ENCODE data around the gene KCNMB1.
A peak's percentile ranks its signal among the peaks of the same experiment; 100 is the strongest.

Gene KCNMB1, protein sequence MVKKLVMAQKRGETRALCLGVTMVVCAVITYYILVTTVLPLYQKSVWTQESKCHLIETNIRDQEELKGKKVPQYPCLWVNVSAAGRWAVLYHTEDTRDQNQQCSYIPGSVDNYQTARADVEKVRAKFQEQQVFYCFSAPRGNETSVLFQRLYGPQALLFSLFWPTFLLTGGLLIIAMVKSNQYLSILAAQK

DNA sequence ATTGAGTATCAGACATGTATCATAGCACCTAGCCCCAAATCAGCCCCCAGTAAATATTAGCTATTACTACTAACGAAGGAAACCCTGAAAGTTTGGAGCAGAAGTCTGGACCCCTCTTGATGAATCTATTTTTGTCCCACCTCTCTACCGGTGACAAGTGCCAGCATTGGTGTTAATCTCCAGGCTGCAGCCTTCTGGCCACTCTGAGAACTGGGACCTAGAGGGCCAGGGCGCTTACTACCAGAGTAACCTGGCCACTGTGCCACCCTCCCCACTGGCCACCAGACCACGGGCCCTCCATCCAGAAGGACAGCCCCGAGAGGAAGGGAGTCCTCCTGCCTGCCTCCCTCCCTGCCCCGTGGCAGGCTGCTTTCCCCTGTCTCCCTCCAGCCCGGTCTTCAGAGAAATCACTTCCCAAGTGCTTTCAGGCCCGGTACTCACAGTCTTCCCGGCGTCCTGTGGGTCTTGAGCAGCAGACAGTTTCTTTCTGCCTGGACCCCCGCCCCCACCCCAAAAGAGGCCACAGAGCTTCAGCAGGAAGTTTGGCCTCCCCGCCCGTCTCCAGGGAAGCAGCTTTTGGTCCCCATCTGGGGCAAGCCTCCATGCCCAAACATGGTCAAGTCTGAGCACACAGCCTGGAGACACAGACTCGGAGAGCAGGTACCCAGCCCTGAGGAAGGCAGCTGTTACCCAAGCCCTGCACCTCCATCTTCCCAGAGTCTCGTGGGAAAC, at the start of gene KCNMB1:
Gene KCNMB1 (minus strand): TSS at position 550 of the 732 bp plus-strand sequence. CDS start 3,920 bp downstream, outside the sequence.
- peak; percentile 37 for DNase-seq (ENCODE audit: low read depth)
- no peak within 1 kb of the TSS for H3K4me3 ChIP-seq (ENCODE audit: low read depth, low read length)
- TF ChIP-seq, protein P1, sequence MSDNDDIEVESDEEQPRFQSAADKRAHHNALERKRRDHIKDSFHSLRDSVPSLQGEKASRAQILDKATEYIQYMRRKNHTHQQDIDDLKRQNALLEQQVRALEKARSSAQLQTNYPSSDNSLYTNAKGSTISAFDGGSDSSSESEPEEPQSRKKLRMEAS (IDR thresholded peaks at IDR 0.05; ENCODE audit: low read depth, low read length): no peak
- TF ChIP-seq POLR2A (IDR thresholded peaks at IDR 0.05; ENCODE audit: extremely low read depth, insufficient read length) (no peak), MYC (IDR thresholded peaks at IDR 0.05; ENCODE audit: low read depth, low read length) (no peak)
- TF ChIP-seq, protein P2, sequence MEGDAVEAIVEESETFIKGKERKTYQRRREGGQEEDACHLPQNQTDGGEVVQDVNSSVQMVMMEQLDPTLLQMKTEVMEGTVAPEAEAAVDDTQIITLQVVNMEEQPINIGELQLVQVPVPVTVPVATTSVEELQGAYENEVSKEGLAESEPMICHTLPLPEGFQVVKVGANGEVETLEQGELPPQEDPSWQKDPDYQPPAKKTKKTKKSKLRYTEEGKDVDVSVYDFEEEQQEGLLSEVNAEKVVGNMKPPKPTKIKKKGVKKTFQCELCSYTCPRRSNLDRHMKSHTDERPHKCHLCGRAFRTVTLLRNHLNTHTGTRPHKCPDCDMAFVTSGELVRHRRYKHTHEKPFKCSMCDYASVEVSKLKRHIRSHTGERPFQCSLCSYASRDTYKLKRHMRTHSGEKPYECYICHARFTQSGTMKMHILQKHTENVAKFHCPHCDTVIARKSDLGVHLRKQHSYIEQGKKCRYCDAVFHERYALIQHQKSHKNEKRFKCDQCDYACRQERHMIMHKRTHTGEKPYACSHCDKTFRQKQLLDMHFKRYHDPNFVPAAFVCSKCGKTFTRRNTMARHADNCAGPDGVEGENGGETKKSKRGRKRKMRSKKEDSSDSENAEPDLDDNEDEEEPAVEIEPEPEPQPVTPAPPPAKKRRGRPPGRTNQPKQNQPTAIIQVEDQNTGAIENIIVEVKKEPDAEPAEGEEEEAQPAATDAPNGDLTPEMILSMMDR (IDR thresholded peaks at IDR 0.05; ENCODE audit: low read depth, low read length): no peak

DNA sequence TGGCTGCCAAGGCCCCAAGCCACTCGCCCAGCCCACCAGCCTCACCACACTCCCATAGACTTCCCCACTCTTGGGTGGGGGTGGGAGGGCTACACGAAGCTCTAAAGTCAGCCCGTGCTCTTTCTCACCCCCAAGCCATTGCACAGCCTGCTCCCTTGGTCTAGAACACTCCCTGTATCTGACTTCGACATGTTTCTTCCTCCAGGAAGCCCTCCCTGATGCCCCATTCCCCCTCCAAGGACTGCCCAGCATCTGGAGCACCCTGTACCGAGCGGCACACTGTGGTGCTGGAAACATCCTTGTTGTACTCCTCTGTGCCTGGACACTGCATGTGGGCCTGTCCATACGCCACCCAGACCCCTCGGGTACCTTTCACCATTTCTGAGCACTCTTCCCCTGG, 49.4 kb upstream of the KCNMB1 start:
- no peak overlapping the region for H3K4me3 ChIP-seq (ENCODE audit: low read depth, low read length)
- TF ChIP-seq, protein P2 (IDR thresholded peaks at IDR 0.05; ENCODE audit: low read depth, low read length): no peak
- TF ChIP-seq POLR2A (IDR thresholded peaks at IDR 0.05; ENCODE audit: extremely low read depth, insufficient read length) (no peak), MYC (IDR thresholded peaks at IDR 0.05; ENCODE audit: low read depth, low read length) (no peak)
- TF ChIP-seq, protein P1 (IDR thresholded peaks at IDR 0.05; ENCODE audit: low read depth, low read length): no peak
- no peak for DNase-seq (ENCODE audit: low read depth)

DNA sequence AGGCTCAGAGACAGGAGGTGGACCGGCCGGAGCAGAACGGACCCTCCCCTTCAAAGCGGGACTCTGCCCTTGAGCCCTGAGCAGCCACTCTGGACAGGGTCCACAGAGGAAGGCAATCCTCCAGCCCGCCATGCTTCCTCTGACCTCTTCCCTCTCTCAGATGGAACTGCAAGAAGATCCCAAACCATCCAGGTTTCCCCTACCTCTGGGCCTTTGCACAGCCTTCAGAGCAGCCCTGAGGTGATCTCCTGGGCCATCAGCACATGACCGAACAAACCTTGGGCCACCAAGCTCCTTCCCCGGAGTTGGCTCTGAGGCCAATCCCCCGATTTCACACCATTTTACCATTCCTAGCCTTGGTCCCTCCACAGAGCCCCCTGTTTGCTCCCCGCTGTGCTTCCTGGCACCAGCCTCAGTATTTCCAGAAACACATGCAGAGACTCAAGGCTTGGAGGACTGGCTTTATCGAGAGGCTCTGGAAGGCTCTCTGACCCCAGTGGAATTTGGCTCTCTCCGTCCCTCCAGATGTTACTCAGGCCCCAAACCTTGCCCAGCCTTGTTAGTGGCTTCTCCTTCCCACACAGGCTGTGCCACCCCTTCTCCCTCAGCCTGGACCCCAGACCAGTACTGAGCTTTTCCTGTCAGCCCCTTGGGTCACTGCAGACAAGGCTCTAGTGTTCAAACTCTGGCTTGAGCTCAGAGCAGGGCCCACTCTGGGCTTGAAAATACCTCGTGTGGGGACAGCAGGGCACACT, 48.6 kb upstream of the KCNMB1 start:
- TF ChIP-seq, protein P1 (IDR thresholded peaks at IDR 0.05; ENCODE audit: low read depth, low read length): no peak
- no peak for TF ChIP-seq MYC (IDR thresholded peaks at IDR 0.05; ENCODE audit: low read depth, low read length)
- DNase-seq (ENCODE audit: low read depth): no peak

DNA sequence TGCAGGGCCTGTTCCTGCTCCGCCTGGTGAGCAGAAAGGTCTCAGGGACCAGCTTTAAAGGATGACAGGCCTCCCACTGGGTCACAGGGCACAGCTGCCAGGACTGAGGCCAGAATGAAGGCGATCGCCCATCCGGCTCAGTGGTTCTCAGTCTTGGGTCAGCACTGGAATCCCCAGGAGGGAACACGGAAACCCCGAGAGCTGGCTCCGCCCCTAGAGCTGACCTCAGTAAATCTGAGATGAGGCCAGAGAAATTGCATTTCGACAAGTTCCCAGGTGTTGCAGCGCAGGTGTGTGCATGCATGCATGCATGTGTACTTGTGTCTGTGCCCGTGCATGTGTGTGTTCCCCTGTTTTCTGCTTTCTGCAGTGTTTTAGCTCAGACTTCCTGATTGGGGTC, 47.2 kb upstream of the KCNMB1 start:
- no peak for DNase-seq (ENCODE audit: low read depth)
- TF ChIP-seq, protein P2 (IDR thresholded peaks at IDR 0.05; ENCODE audit: low read depth, low read length): no peak
- H3K4me3 ChIP-seq (ENCODE audit: low read depth, low read length): no peak overlapping the region

More for the DNA sequence above, 48.6 kb upstream of the KCNMB1 start:
- no peak overlapping the region for H3K4me3 ChIP-seq (ENCODE audit: low read depth, low read length)

DNA sequence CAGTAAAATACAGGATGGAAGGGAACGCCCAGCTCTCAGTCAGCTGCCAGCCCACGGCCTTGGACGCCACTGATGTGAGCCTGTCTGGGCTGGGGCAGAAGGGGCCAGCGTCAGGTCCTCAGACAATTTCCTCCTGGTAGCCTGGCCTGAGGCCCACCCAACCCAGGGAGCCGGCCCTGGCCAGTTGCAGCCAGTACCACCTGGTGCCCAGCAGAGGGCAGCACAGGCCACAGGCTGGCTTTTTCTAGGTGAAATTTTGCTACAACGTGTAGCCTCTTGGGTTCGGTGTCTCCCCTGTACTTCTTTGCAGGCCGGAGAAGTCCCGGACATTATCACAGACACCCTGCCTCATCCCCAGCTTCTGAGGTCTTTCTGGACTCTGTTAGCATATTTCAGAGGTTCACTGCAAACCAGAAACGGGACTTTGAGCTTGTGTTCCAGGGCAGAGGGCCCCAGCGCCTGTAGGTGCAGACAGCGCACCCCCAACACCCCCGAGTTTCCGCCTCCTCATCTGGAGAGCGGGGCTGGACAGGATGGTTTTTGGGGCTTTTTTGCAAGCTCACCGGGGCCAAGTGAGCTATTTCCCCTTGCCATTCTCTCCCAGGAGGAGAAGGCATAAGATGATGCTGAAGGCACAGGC, 45.9 kb upstream of the KCNMB1 start:
- TF ChIP-seq, protein P2 (IDR thresholded peaks at IDR 0.05; ENCODE audit: low read depth, low read length): peak; percentile 93
- TF ChIP-seq, protein P1 (IDR thresholded peaks at IDR 0.05; ENCODE audit: low read depth, low read length): no peak
- no peak for TF ChIP-seq POLR2A (IDR thresholded peaks at IDR 0.05; ENCODE audit: extremely low read depth, insufficient read length)
- peak; percentile 64 for DNase-seq (ENCODE audit: low read depth)
- H3K4me3 ChIP-seq (ENCODE audit: low read depth, low read length): no peak overlapping the region

DNA sequence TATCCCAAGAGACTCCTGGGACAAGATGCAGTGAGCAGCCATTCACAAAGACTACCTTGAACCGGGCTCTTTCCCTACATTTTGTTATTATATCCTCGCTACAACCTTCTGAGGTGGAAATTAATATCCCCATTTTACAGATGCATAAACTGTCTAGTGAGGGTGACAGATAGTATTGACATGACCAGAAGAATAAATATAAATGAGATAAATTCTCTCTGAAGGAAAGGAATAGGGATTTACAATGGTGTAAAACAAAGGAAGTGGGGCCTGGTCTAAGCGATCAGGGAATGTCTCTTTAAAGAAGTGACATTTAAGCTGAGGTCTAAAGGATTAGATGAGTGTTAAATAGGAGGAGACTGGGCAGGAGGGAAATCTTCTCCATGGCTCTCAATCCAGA, 43.5 kb upstream of the KCNMB1 start:
- TF ChIP-seq, protein P2 (IDR thresholded peaks at IDR 0.05; ENCODE audit: low read depth, low read length): no peak
- TF ChIP-seq, protein P1 (IDR thresholded peaks at IDR 0.05; ENCODE audit: low read depth, low read length): no peak
- TF ChIP-seq POLR2A (IDR thresholded peaks at IDR 0.05; ENCODE audit: extremely low read depth, insufficient read length) (no peak), MYC (IDR thresholded peaks at IDR 0.05; ENCODE audit: low read depth, low read length) (no peak)
- no peak overlapping the region for H3K4me3 ChIP-seq (ENCODE audit: low read depth, low read length)
- DNase-seq (ENCODE audit: low read depth): no peak

Measured in NB4 (cell line).